ENCODE data around the gene CNPY1. TPM values are rescaled to one million over a fixed set of nuclear protein-coding genes. Genes with fewer than 3 reads are reported as not detected.
A peak's percentile ranks its signal among the peaks of the same experiment; 100 is the strongest.

The CNPY1 gene
- total and polyA plus RNA-seq, 2 donors (not counting 1 experiment from before 2014, with no cell fraction given), result not detected

GRCh38 chr7:155464183-155464582, 82.2 kb downstream of the CNPY1 start:
- H3K36me3 ChIP-seq (replicated peaks in 1 of 2; ENCODE audit: control extremely low read depth in 1 of 2, control insufficient read depth in 1 of 2, extremely low read depth in 1 of 2, insufficient read depth in 2 of 2, low read length in 1 of 2), result no peaks in the 10 kb centered on the region
- ATAC-seq (ENCODE audit: low read depth), result no peak
- no peaks in the 10 kb centered on the region for H3K9me3 Mint-ChIP-seq (ENCODE audit: insufficient read depth)
- CTCF ChIA-PET, result no interaction called here
- peaks cover 0 to 75% (median 0%) of the 10 kb centered on the region in 3 donors for H3K9me3 ChIP-seq (ENCODE audit: control extremely low read depth in 1 of 3, control insufficient read depth in 2 of 3, insufficient read depth in 1 of 3, low read length in 2 of 3)
- no peaks in the 10 kb centered on the region for H3K79me2 ChIP-seq (ENCODE audit: control insufficient read depth, insufficient read depth, low read length)
- H3K4me3 Mint-ChIP-seq, result no peak overlapping the region
- intact Hi-C loops (cut with micrococcal nuclease), result no loop called here
- peaks cover 43 to 57% of the 10 kb centered on the region in 2 donors for H3K4me1 ChIP-seq (ENCODE audit: control insufficient read depth in 2 of 2, insufficient read depth in 2 of 2, low read length in 2 of 2)
- no peaks in the 10 kb centered on the region for H4K20me1 ChIP-seq (ENCODE audit: control insufficient read depth, insufficient read depth, low read length, poor library complexity, severe bottlenecking)
- peaks cover 70% of the 10 kb centered on the region for H3K27me3 Mint-ChIP-seq
- TF ChIP-seq CTCF (IDR thresholded peaks at IDR 0.05) (no peak), EZH2 (IDR thresholded peaks at IDR 0.05; ENCODE audit: borderline replicate concordance, insufficient read depth, low read depth, low read length, poor library complexity, severe bottlenecking) (no peak)
- DNase-seq, result peak; percentile 16
- no peak overlapping the region for H3K27ac Mint-ChIP-seq
- H3K4me3 ChIP-seq (ENCODE audit: control extremely low read depth in 1 of 5, extremely low read depth in 1 of 5, insufficient read depth in 1 of 5, low read depth in 2 of 5, low read length in 4 of 5), result no peak overlapping the region
- WGBS (ENCODE audit: insufficient coverage), result 0% methylated on average over 1 of the region's 6 CpGs
- H3K4me2 ChIP-seq (replicated peaks; ENCODE audit: low read depth, low read length, poor library complexity, severe bottlenecking), result no peak overlapping the region
- H3K9ac ChIP-seq (ENCODE audit: low read length), result no peak overlapping the region
- POLR2A ChIA-PET, result interaction anchor here (0.5 kb wide), 1 partner anchor 42 kb away, joined by 3 read pairs; no protein-coding TSS in a partner anchor
- peaks cover 0 to 96% (median 78%) of the 10 kb centered on the region in 4 experiments for H3K27me3 ChIP-seq (replicated peaks in 1 of 4; ENCODE audit: control extremely low read depth in 1 of 4, control insufficient read depth in 3 of 4, insufficient read depth in 4 of 4, low read length in 3 of 4)
- no peak overlapping the region for H2AFZ ChIP-seq (ENCODE audit: insufficient read depth, low read depth, low read length, poor library complexity, severe bottlenecking)
- H3K4me1 Mint-ChIP-seq, result peaks cover 25% of the 10 kb centered on the region
- no peak overlapping the region for H3K27ac ChIP-seq (ENCODE audit: low read length in 2 of 2)

DNA sequence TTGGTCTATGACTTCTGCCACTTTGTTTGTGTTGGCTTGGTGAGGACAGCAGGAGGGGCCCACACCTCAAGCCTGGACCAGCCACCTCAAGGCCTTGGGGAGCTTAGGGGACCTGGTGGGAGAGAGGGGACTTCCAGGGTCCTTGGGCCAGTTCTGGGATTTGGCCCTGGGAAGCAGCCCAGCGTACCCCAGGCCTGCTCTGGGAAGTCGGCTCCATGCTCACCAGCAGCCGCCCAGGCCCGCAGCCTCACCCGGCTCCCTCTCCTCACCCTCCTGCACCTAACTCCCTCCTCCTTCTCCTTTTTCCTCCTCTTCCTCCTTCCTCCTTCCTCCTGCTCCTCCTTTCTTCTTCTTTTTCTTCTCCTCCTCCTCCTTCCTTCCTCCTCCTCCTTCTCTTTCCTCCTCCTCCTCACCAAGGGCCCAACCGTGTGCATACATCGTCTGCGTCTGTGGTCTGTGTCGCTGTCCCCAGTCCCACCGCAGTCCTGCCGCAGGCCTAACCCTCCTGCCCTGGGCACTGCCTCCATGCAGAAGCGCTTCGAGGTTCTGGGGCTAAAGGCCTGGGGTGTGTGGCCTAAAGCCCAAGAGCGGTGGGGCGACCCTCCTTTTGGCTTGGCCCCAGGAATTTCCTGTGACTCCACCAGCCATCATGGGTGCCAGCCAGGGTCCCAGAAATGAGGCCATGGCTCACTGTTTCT, 83.1 kb downstream of the CNPY1 start:
- 8% methylated on average over 15 of the region's 15 CpGs for WGBS (ENCODE audit: insufficient coverage)
- H3K9me3 Mint-ChIP-seq (ENCODE audit: insufficient read depth), result no peaks in the 10 kb centered on the region
- no peak overlapping the region for H3K27ac Mint-ChIP-seq
- H3K4me1 Mint-ChIP-seq, result peaks cover 18% of the 10 kb centered on the region
- peaks cover 0 to 76% (median 0%) of the 10 kb centered on the region in 3 donors for H3K9me3 ChIP-seq (ENCODE audit: control extremely low read depth in 1 of 3, control insufficient read depth in 2 of 3, insufficient read depth in 1 of 3, low read length in 2 of 3)
- no peaks in the 10 kb centered on the region for H3K79me2 ChIP-seq (ENCODE audit: control insufficient read depth, insufficient read depth, low read length)
- CTCF ChIA-PET, result no interaction called here
- H3K4me3 Mint-ChIP-seq, result no peak overlapping the region
- intact Hi-C loops (cut with micrococcal nuclease), result no loop called here
- no peak overlapping the region for H3K9ac ChIP-seq (ENCODE audit: low read length)
- POLR2A ChIA-PET, result no interaction called here
- ATAC-seq (ENCODE audit: low read depth) (no peak), DNase-seq (peak; percentile 5)
- H3K27me3 ChIP-seq (replicated peaks in 1 of 4; ENCODE audit: control extremely low read depth in 1 of 4, control insufficient read depth in 3 of 4, insufficient read depth in 4 of 4, low read length in 3 of 4), result peaks cover 0 to 89% (median 73%) of the 10 kb centered on the region in 4 experiments
- H4K20me1 ChIP-seq (ENCODE audit: control insufficient read depth, insufficient read depth, low read length, poor library complexity, severe bottlenecking), result no peaks in the 10 kb centered on the region
- H3K36me3 ChIP-seq (replicated peaks in 1 of 2; ENCODE audit: control extremely low read depth in 1 of 2, control insufficient read depth in 1 of 2, extremely low read depth in 1 of 2, insufficient read depth in 2 of 2, low read length in 1 of 2), result no peaks in the 10 kb centered on the region
- H3K4me1 ChIP-seq (ENCODE audit: control insufficient read depth in 2 of 2, insufficient read depth in 2 of 2, low read length in 2 of 2), result peaks cover 42 to 54% of the 10 kb centered on the region in 2 donors
- no peak overlapping the region for H2AFZ ChIP-seq (ENCODE audit: insufficient read depth, low read depth, low read length, poor library complexity, severe bottlenecking)
- H3K27ac ChIP-seq (ENCODE audit: low read length in 2 of 2), result no peak overlapping the region
- H3K4me3 ChIP-seq (ENCODE audit: control extremely low read depth in 1 of 5, extremely low read depth in 1 of 5, insufficient read depth in 1 of 5, low read depth in 2 of 5, low read length in 4 of 5), result no peak overlapping the region
- H3K27me3 Mint-ChIP-seq, result peaks cover 63% of the 10 kb centered on the region
- TF ChIP-seq EZH2 (IDR thresholded peaks at IDR 0.05; ENCODE audit: borderline replicate concordance, insufficient read depth, low read depth, low read length, poor library complexity, severe bottlenecking) (no peak), CTCF (IDR thresholded peaks at IDR 0.05) (no peak)
- no peak overlapping the region for H3K4me2 ChIP-seq (replicated peaks; ENCODE audit: low read depth, low read length, poor library complexity, severe bottlenecking)
